Measurements from ENCODE around the gene ALX3. TPM values are rescaled to one million over a fixed set of nuclear protein-coding genes. Genes with fewer than 3 reads are reported as not detected.

ALX3 gene
- total RNA-seq, 1 donor from 2014 or later: not detected

DNA sequence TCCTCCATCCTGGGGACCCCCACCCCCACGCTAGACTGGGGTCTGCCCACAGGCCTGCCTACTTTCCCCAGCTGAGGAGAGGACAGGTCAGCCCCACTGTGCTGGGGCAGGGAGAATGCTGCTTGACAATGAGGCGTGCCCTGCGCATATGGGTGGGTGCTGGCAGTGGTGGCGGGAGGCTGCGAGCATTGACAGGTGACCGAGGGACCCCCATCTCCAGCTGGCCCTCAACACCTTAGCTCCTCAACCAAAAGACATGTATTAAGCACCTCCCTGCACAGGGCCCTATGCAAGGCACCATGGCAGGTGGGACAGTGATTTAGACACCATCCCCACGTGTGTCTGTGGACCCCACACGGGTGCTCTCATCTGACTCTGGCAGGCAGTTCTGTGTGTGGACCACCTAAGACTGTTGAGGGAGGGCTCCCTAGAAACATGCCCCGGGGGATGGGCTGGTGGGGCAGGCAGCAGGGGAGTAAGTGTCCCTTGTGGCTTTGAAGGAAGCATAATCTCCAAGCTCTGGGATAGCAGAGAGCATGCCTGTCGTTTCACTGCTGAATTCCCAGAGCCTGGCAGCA is 18.4 kb upstream of the ALX3 start:
- H3K27me3 Mint-ChIP-seq (ENCODE audit: low read depth): peaks cover 43% of the 10 kb centered on the region

DNA sequence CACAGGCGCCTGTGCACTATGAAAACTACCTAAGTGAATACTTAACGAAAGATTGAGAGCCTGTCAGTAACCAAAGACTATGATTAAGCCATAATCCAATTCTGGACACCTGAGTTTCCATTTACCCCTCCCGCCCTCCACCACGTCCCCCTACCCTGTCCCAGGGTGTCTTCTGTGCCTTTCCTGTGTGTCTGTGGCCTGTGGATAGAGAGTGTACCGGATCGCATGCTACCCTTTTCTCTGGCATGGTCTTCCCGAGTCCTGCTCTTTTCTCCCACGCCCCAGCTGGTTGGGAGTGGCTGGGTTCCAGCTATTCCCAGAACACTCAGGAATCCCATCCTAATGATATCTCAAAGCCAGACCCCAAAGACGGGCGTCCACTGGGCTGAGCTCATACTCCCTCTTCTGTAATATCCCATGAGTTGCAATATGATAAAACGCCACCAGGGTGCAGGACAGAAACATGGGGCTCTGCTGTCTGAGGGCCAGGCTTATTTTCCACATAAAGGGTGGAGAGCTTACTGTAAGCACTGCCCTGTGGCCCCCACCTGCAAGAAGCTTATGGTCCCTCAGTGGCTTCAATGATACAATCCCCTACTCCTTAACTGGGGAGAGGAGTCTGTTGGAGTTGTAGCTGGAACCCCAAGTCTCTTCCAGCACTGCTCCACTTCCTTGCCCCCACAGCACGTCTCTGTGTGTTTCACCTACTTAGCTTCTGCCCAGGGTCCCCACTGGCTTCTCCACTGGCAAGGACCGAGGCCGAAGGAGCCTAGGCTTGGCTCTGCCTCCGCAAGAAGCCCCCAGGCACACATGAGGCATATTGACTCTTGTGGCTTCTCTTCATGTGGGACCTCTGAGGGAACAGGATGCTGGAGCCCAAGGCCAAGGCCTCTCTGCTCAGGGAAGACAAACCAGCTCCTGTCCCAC is 17.6 kb upstream of the ALX3 start:
- Mint-ChIP-seq H3K4me1 (ENCODE audit: low read depth) (peaks cover 13% of the 10 kb centered on the region), H3K4me3 (ENCODE audit: unreplicated experiment) (no peak overlapping the region), H3K27ac (ENCODE audit: unreplicated experiment) (no peak overlapping the region), H3K9me3 (ENCODE audit: low read depth) (no peaks in the 10 kb centered on the region), H3K27me3 (ENCODE audit: low read depth) (peaks cover 48% of the 10 kb centered on the region), H3K36me3 (ENCODE audit: low read depth) (no peaks in the 10 kb centered on the region)
- TF ChIP-seq, protein P1, sequence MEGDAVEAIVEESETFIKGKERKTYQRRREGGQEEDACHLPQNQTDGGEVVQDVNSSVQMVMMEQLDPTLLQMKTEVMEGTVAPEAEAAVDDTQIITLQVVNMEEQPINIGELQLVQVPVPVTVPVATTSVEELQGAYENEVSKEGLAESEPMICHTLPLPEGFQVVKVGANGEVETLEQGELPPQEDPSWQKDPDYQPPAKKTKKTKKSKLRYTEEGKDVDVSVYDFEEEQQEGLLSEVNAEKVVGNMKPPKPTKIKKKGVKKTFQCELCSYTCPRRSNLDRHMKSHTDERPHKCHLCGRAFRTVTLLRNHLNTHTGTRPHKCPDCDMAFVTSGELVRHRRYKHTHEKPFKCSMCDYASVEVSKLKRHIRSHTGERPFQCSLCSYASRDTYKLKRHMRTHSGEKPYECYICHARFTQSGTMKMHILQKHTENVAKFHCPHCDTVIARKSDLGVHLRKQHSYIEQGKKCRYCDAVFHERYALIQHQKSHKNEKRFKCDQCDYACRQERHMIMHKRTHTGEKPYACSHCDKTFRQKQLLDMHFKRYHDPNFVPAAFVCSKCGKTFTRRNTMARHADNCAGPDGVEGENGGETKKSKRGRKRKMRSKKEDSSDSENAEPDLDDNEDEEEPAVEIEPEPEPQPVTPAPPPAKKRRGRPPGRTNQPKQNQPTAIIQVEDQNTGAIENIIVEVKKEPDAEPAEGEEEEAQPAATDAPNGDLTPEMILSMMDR (IDR thresholded peaks at IDR 0.05): peak; percentile 81
- DNase-seq (ENCODE audit: low spot score): no peak

More for the DNA sequence above, 18.4 kb upstream of the ALX3 start:
- H3K4me1 Mint-ChIP-seq (ENCODE audit: low read depth): peaks cover 9% of the 10 kb centered on the region
- TF ChIP-seq, protein P1 (IDR thresholded peaks at IDR 0.05): no peak
- H3K9me3 Mint-ChIP-seq (ENCODE audit: low read depth): no peaks in the 10 kb centered on the region
- H3K27ac Mint-ChIP-seq (ENCODE audit: unreplicated experiment): no peak overlapping the region
- H3K36me3 Mint-ChIP-seq (ENCODE audit: low read depth): no peaks in the 10 kb centered on the region
- no peak overlapping the region for H3K4me3 Mint-ChIP-seq (ENCODE audit: unreplicated experiment)
- DNase-seq (ENCODE audit: low spot score): no peak

DNA sequence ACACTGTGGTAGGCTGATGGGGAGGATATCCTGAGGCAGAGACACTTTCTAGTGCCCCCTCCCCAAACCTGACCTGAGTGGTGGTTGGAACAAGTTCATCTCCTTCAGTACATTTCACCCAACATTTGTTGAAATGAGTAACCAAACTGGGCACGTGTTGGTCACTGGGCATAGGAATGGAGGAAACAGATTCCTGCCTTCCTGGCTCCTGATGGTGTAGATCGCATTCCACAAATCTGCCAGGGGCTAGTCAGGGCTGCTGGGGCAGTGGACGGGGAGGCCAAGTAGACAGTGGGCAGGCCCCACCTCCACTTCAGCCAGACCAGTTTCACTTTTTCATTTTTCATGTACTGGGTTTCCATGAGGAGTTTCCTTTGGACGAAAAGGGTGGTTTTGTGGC is 16.5 kb upstream of the ALX3 start:
- H3K36me3 Mint-ChIP-seq (ENCODE audit: low read depth): no peaks in the 10 kb centered on the region
- TF ChIP-seq, protein P1 (IDR thresholded peaks at IDR 0.05): no peak
- H3K9me3 Mint-ChIP-seq (ENCODE audit: low read depth): no peaks in the 10 kb centered on the region
- H3K27me3 Mint-ChIP-seq (ENCODE audit: low read depth): peaks cover 47% of the 10 kb centered on the region
- no peak for DNase-seq (ENCODE audit: low spot score)
- H3K4me1 Mint-ChIP-seq (ENCODE audit: low read depth): peaks cover 13% of the 10 kb centered on the region
- H3K4me3 Mint-ChIP-seq (ENCODE audit: unreplicated experiment): no peak overlapping the region
- no peak overlapping the region for H3K27ac Mint-ChIP-seq (ENCODE audit: unreplicated experiment)

DNA sequence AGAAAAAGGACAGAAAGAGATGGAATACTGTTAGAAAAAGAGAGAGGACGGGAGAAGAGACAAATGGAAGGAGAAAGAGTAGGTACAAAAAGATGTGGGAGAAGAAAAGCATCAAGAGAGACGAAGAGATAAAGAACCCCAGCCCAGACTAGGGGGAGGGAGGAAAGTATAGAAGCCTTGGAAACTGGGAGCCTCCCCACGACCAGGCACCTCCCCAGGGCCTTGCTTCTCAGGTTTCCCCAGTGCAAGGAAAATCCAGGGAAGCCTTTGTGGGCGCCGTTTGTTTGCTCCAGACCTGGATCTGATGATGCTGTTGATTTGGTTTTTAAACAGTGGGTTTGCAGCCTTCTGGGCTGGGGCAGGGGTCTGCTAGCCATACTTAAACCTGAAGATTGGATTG is 15.2 kb upstream of the ALX3 start:
- DNase-seq (ENCODE audit: low spot score): no peak
- no peaks in the 10 kb centered on the region for H3K36me3 Mint-ChIP-seq (ENCODE audit: low read depth)
- no peak overlapping the region for H3K27ac Mint-ChIP-seq (ENCODE audit: unreplicated experiment)
- H3K27me3 Mint-ChIP-seq (ENCODE audit: low read depth): peaks cover 49% of the 10 kb centered on the region
- TF ChIP-seq, protein P1 (IDR thresholded peaks at IDR 0.05): no peak
- no peaks in the 10 kb centered on the region for H3K9me3 Mint-ChIP-seq (ENCODE audit: low read depth)
- H3K4me1 Mint-ChIP-seq (ENCODE audit: low read depth): peaks cover 13% of the 10 kb centered on the region
- H3K4me3 Mint-ChIP-seq (ENCODE audit: unreplicated experiment): no peak overlapping the region

DNA sequence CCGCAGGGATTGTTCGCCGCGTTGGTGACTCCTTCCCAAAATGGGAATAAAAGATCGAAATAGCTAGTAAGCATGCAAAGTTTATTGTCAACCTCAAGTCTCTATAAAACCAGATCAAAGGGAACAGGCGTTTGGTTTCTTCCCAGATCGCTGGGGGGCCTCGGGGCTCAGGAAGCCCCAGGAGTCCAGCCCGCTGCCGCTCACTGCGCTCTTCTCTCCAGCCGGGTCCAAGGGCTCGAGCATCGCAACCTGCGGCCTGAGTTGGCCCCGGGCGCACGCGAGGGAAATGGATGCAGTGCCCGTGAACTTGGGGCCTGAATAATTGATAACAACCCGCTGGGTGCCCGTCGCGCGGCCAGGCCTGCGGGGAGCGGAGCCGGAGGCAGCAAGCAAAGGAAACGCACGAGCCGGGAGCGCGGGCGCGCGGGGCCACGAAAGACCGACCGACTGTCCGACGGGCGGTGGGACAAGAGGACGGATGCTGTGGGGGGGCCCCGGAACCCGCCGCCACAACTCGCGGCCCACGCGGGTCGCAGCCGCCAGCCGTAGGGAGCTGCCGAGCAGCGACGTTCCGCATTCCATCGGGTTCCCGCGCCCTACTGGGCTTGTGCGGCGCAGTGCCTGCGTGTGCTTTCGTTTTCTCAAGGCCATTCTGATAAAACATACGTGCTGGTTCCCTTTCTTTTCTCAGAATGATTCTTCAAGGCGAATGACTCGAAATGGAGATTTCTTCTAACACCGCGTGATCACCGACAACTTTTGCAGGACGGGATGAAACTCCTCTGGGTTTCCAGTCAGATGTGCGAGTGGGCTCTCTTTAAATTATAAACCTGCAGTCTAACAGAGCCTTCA is 14.0 kb upstream of the ALX3 start:
- Mint-ChIP-seq H3K4me1 (ENCODE audit: low read depth) (peaks cover 13% of the 10 kb centered on the region), H3K9me3 (ENCODE audit: low read depth) (no peaks in the 10 kb centered on the region), H3K4me3 (ENCODE audit: unreplicated experiment) (peak overlapping the region; percentile 58), H3K27ac (ENCODE audit: unreplicated experiment) (no peak overlapping the region), H3K36me3 (ENCODE audit: low read depth) (no peaks in the 10 kb centered on the region), H3K27me3 (ENCODE audit: low read depth) (peaks cover 49% of the 10 kb centered on the region)
- no peak for DNase-seq (ENCODE audit: low spot score)
- TF ChIP-seq, protein P1 (IDR thresholded peaks at IDR 0.05): no peak
